Activated T-helper 1 cell treated with anti-CD3 and anti-CD28 coated beads, Interleukin-12 subunit alpha, Interleukin-12 subunit beta, Interleukin-2, Interleukin-4 antibody, amounts not matched to agents 30 ng/mL and 10 ng/mL and 1 ng/mL, durations not matched to agents 14 hours and 24 hours and 36 hours (primary cell): Measurements from ENCODE around the gene BTBD7. TPM values are rescaled to one million over a fixed set of nuclear protein-coding genes. Genes with fewer than 3 reads are reported as not detected.
A peak's percentile ranks its signal among the peaks of the same experiment; 100 is the strongest.

Experiments used
- DNase-seq: peaks from one replicate; pipeline ENCODE4 v3.0.0; 2021; ENCODE audit warnings: low spot score
- H3K27ac Mint-ChIP-seq: one replicate; pipeline ENCODE4 v1.8.0; 2021; ENCODE audit warnings: mild to moderate bottlenecking, mixed read lengths
- H3K27me3 Mint-ChIP-seq: one replicate; pipeline ENCODE4 v1.8.0; 2022; ENCODE audit warnings: mild to moderate bottlenecking, moderate library complexity, mixed read lengths; ENCODE audit not compliant: insufficient read depth
- H3K36me3 Mint-ChIP-seq: one replicate; pipeline ENCODE4 v1.8.0; 2021; ENCODE audit warnings: low read depth, mixed read lengths
- H3K4me1 Mint-ChIP-seq: one replicate; pipeline ENCODE4 v1.8.0; 2021; ENCODE audit warnings: low read depth, mixed read lengths
- H3K4me3 Mint-ChIP-seq: one replicate; pipeline ENCODE4 v1.8.0; 2021; ENCODE audit warnings: mild to moderate bottlenecking, moderate library complexity, mixed read lengths
- H3K9me3 Mint-ChIP-seq: one replicate; pipeline ENCODE4 v1.8.0; 2021; ENCODE audit warnings: mixed read lengths
- intact Hi-C: fragments of 100-400 bp; cut with micrococcal nuclease; formaldehyde crosslinking; loops from one replicate; pipeline ENCODE4 v1.15.1; 2024
- total RNA-seq: library from RNA; stranded (reverse); gene quantifications from 2 replicates; pipeline ENCODE4 v1.2.3, GENCODE V29; 2022

BTBD7 gene
- total RNA-seq, 1 donor from 2014 or later = 20.6 TPM

DNA sequence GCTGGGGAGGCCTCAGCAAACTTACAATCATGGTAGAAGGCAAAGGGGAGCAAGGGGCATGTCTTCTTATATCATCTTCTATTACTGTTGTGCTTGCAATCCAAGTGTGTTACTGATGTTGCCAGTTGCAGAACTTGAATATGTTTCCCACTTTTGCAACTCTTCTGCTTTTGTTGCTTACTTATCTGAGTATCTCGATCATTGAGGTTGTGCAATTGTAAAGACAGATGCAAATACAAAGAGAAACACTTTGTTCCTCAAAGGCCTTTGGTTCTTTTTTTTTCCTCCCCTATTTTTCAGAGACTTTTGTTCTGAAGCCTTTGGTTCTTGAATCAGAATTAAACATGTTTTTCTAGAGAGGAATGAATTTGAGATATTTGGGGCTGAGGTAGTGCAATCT lies 10.4 kb upstream of the BTBD7 start:
- no peak for DNase-seq
- intact Hi-C loops = no loop called here
- H3K4me1 Mint-ChIP-seq = no peaks in the 10 kb centered on the region
- H3K4me3 Mint-ChIP-seq = no peak overlapping the region
- H3K36me3 Mint-ChIP-seq = peaks cover 3% of the 10 kb centered on the region
- peaks cover 19% of the 10 kb centered on the region for H3K9me3 Mint-ChIP-seq
- H3K27ac Mint-ChIP-seq = no peak overlapping the region
- H3K27me3 Mint-ChIP-seq = peaks cover 2% of the 10 kb centered on the region

DNA sequence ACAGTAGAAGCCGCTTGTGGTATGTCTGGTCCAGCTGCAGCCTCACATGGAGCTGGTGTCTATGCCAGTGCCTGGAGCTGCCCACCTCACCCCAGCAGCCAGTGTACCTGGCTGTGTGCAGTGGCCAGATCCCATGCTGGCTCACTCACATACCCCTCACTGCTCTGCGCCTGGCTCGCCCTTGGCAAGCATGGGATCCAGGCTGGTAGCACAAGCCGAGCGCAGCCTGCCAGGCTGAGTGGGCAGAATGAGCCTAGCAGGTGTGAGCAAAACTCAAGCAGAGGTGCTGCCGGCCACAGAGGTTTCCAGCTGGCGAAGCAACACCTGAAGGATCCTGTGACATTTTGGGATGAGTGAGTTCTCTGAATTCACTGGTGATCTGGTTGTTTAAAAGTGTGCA lies 5.0 kb upstream of the BTBD7 start:
- Mint-ChIP-seq H3K4me1 (peaks cover 11% of the 10 kb centered on the region), H3K4me3 (no peak overlapping the region), H3K27me3 (peaks cover 2% of the 10 kb centered on the region), H3K27ac (no peak overlapping the region), H3K36me3 (peaks cover 3% of the 10 kb centered on the region), H3K9me3 (peaks cover 20% of the 10 kb centered on the region)
- DNase-seq = no peak
- intact Hi-C loops = no loop called here

DNA sequence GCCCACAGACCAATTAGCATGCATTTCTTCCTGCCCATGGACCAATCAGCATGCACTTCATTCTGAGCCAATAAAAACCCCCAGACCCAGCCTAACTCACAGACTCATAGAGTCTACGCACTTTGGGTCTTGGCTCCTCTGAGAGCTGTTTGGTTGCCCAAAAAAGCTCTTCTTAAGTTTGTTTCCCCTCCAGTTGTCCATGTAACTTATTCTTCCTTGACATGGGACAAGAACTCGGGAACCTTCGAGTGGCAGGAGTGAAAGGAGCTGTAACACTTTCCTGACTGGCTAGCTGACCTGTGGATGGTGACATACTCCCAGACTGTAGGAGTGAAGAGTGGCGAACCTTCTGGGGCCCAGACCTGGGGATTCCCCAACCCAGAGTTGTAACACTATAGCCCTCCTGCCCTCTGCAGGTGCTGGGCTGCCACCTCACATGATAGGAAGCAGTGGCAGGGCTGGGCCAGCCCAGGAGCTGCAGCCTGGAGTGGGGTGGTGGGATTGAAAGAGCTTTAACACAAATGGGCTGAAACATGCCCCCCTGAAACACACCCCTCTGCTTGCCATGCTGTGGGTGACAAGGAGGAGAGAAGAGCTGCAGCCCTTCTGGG lies 4.4 kb upstream of the BTBD7 start:
- peaks cover 2% of the 10 kb centered on the region for H3K27me3 Mint-ChIP-seq
- H3K27ac Mint-ChIP-seq = no peak overlapping the region
- H3K36me3 Mint-ChIP-seq = peaks cover 2% of the 10 kb centered on the region
- intact Hi-C loops = no loop called here
- peaks cover 14% of the 10 kb centered on the region for H3K9me3 Mint-ChIP-seq
- H3K4me3 Mint-ChIP-seq = no peak overlapping the region
- H3K4me1 Mint-ChIP-seq = peaks cover 11% of the 10 kb centered on the region
- no peak for DNase-seq

DNA sequence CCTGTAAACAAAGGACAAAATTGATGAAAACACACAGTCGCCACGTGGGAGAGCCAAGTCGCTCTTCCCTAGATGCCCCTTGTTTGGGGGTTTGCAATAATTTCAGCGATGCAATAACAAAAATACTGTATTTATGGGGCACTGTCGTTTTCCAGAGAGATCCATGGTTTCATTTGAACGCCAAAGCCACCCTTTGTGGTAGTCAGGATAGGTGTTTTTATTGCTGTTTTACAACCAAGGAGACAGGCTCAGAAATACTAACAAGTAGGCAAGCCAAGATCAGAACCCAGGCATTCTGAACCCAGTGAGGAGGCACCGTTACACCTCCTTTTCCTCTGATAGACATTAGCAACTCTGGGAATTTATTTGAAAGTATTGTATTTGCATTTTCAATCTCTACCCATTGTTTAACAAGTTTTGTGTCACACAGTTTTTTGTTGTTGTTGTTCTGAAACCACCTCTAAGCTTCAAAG lies 831 bp upstream of the BTBD7 start:
- DNase-seq = no peak
- H3K4me1 Mint-ChIP-seq = peaks cover 45% of the 10 kb centered on the region
- intact Hi-C loops = loop anchor here (1.0 to 5.0 kb wide), 5 partner anchors 127 to 844 kb away; partner anchors contain the start of genes DDX24, IFI27L1 and LYSET
- peak overlapping the region; percentile 92 for H3K27ac Mint-ChIP-seq
- H3K9me3 Mint-ChIP-seq = peaks cover 5% of the 10 kb centered on the region
- H3K4me3 Mint-ChIP-seq = peak overlapping the region; percentile 86
- H3K27me3 Mint-ChIP-seq = no peaks in the 10 kb centered on the region
- no peaks in the 10 kb centered on the region for H3K36me3 Mint-ChIP-seq

DNA sequence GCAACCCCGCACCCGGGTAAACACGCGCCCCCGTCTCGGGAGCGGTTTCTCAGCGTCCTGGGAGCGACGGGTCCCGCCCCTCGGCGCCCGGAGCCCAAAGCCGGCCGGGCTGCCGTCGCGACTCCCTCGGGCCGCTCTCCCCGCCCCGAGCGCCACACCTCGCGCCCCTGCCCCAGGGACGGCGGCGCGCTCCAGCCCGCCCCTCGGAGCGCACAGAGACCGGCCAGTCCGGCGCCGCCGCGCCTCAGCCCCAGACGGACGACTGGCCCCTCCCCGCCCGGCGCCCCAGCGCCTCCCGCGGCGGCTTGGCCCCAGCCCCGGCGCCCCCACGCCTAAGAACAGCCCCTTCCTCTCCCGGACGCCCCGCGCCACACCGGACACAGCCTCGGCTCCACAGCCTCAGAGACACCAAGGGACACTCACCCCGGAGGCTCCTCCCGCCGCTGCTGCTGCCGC lies 411 bp downstream of the BTBD7 start:
- Mint-ChIP-seq H3K27me3 (no peaks in the 10 kb centered on the region), H3K36me3 (no peaks in the 10 kb centered on the region), H3K27ac (no peak overlapping the region), H3K4me3 (peak overlapping the region; percentile 92), H3K9me3 (peaks cover 5% of the 10 kb centered on the region), H3K4me1 (peaks cover 55% of the 10 kb centered on the region)
- DNase-seq = peak; percentile 46
- intact Hi-C loops = loop anchor here (2.0 to 5.0 kb wide), 3 partner anchors 220 to 845 kb away; partner anchors contain the start of genes DDX24 and IFI27L1

DNA sequence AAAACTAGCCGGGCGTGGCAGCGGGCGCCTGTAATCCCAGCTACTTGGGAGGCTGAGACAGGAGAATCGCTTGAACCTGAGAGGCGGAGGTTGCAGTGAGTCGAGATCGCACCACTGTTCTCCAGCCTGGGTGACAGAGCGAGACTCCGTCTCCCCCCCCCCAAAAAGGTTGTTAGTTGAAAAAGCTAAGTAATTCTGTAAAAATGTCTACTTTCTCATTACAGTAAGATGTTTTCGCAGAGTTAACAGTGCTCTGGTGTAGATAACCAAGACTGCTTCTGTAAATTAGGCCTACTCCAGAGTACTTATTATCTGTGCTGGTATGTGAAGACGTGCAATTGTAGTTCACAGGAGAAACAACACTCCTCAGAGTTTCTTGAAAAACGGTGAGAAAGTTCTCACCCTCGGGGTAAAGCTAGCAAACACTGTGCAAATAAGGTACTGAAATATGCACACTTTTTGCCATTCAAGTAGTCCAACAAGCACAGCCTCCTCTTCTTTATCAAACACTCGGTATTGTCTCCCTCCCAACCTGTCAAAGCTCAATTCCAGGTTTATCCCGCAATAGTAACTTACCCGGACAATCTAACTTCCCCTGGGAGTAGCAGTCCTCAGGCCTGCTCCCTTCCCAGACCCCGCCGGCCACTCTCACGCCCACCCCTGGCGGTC lies 974 bp downstream of the BTBD7 start:
- H3K27me3 Mint-ChIP-seq = no peaks in the 10 kb centered on the region
- H3K9me3 Mint-ChIP-seq = no peaks in the 10 kb centered on the region
- peak overlapping the region; percentile 89 for H3K27ac Mint-ChIP-seq
- H3K4me3 Mint-ChIP-seq = peak overlapping the region; percentile 92
- intact Hi-C loops = loop anchor here (2.0 to 5.0 kb wide), 3 partner anchors 219 to 845 kb away; partner anchors contain the start of genes DDX24 and IFI27L1
- H3K4me1 Mint-ChIP-seq = peaks cover 57% of the 10 kb centered on the region
- DNase-seq = no peak
- H3K36me3 Mint-ChIP-seq = no peaks in the 10 kb centered on the region

DNA sequence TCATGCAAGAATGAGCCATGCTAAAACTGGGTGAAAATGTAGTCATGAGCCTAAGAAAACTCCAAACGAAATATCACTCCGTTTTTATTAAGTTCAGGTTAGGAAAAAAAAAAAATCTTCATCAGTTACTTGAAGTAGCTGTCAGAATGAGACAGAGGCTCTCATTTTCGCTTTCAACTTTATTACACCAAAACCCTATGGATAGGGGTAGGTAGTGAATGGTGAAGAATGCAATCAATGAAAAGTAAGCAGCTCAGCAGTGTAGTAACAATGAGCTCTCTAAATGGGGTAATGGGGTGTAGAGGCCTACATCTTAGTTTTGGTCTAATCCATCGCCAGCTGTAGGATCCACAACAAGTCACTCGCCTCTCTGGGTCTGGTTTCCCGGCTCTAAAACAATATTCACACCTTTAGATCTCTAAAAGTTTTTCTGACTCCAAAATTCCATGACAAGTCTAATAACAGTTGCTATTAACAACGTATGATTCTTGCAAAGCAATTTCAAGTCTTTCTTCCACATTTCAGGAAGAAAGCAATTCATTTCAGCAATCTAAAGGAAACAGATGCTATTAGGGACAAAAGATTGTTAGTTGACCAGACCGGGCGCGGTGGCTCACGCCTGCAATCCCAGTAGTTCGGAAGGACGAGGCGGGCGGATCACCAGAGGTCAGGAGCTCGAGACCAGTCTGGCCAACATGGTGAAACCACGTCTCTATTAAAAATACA lies 1.7 kb downstream of the BTBD7 start:
- no peaks in the 10 kb centered on the region for H3K36me3 Mint-ChIP-seq
- intact Hi-C loops = loop anchor here (5.0 kb wide), 1 partner anchor 846 kb away; no protein-coding TSS in a partner anchor
- no peaks in the 10 kb centered on the region for H3K27me3 Mint-ChIP-seq
- no peaks in the 10 kb centered on the region for H3K9me3 Mint-ChIP-seq
- H3K4me3 Mint-ChIP-seq = peak overlapping the region; percentile 92
- no peak for DNase-seq
- no peak overlapping the region for H3K27ac Mint-ChIP-seq
- H3K4me1 Mint-ChIP-seq = peaks cover 57% of the 10 kb centered on the region

DNA sequence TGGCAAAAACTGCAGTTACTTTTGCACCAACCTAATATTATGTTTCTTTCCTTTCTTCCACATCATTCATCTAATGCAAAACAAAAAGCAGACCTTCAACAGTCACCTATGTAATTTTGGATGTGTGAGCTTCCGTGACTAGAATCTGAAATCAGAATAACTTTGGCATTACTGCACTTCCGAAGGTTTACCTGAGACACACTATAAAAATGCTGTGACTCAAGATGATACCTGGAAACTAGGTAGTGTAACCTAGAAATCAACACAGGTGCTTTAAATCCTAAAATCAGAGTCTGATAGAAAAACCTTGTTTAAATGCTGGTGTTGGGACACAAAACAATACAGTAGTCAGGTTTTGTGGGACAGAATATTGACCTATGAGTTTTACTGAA lies 2.2 kb downstream of the BTBD7 start:
- H3K27ac Mint-ChIP-seq = no peak overlapping the region
- intact Hi-C loops = loop anchor here (5.0 kb wide), 1 partner anchor 847 kb away; no protein-coding TSS in a partner anchor
- H3K36me3 Mint-ChIP-seq = no peaks in the 10 kb centered on the region
- no peak for DNase-seq
- peaks cover 57% of the 10 kb centered on the region for H3K4me1 Mint-ChIP-seq
- peak overlapping the region; percentile 92 for H3K4me3 Mint-ChIP-seq
- H3K27me3 Mint-ChIP-seq = no peaks in the 10 kb centered on the region
- H3K9me3 Mint-ChIP-seq = no peaks in the 10 kb centered on the region

DNA sequence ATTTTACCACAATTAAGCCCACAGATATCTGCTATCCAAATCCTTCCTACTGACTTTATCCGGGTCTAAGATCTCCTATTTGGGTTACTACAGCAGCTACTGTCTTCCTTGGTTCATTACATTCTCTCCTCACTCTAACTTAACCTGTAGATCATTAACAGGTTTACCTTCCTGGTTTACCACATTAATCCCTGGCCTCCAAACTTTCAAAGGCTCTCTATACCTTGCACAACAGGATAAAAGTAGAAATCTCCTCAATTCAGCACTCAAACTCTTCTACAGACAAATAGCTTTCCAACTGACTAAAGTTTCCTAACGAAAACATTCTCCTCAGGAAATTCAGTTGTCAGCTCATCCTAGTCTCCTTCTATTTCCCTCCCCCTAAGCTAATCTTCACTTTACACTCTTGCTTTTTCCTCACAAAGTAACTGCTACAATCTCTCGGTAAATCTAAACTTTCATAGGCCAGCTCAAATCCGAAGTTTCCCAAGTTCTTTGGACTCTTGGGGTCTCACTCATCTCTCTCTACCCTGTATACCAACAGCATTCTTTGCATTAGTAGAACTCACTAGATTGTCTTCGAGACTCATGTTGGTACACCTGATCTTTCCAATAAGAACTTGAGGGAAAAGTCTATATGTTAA lies 2.7 kb downstream of the BTBD7 start:
- no peak overlapping the region for H3K4me3 Mint-ChIP-seq
- H3K4me1 Mint-ChIP-seq = peaks cover 57% of the 10 kb centered on the region
- no peak overlapping the region for H3K27ac Mint-ChIP-seq
- intact Hi-C loops = loop anchor here (5.0 kb wide), 1 partner anchor 847 kb away; no protein-coding TSS in a partner anchor
- DNase-seq = no peak
- H3K36me3 Mint-ChIP-seq = no peaks in the 10 kb centered on the region
- no peaks in the 10 kb centered on the region for H3K27me3 Mint-ChIP-seq
- H3K9me3 Mint-ChIP-seq = no peaks in the 10 kb centered on the region

DNA sequence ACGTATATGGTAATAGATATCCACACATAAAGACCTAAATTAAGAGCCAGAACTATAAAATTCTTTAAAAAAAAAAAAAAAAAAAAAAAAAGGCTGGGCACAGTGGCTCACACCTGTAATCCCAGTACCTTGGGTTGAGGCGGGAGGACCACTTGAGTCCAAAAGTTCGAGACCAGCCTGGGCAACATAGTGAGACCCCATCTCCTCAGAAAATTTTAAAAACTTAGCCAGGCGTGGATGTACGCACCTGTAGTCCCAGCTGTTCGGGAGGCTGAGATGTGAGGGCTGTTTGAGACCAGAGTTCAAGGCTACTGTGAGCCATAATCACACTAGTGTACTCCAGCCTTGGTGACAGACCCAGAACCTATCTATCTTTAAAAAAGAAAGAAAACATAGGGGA lies 4.3 kb downstream of the BTBD7 start:
- Mint-ChIP-seq H3K27me3 (no peaks in the 10 kb centered on the region), H3K27ac (no peak overlapping the region), H3K4me3 (no peak overlapping the region), H3K36me3 (peaks cover 4% of the 10 kb centered on the region), H3K9me3 (no peaks in the 10 kb centered on the region), H3K4me1 (peaks cover 48% of the 10 kb centered on the region)
- intact Hi-C loops = no loop called here
- DNase-seq = no peak

DNA sequence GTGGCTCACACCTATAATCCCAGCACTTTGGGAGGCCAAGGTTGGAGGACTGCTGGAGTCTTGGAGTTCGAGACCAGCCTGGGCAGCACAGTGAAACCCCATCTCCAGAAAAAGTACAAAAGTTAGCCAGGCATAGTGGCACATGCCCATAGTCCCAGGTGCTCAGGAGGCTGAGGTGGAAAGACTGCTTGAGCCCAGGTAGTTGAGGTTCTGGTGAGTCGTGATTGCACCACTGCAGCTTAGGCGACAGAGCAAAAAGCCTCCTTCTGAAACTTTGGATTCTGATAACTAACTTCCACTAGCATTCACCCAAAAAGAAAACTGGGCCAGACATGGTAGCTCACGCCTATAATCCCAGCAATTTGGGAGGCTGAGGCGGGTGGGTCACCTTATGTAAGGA lies 6.6 kb downstream of the BTBD7 start:
- DNase-seq = no peak
- H3K36me3 Mint-ChIP-seq = peaks cover 6% of the 10 kb centered on the region
- peaks cover 36% of the 10 kb centered on the region for H3K4me1 Mint-ChIP-seq
- no peak overlapping the region for H3K27ac Mint-ChIP-seq
- H3K27me3 Mint-ChIP-seq = no peaks in the 10 kb centered on the region
- no peak overlapping the region for H3K4me3 Mint-ChIP-seq
- intact Hi-C loops = no loop called here
- H3K9me3 Mint-ChIP-seq = no peaks in the 10 kb centered on the region

DNA sequence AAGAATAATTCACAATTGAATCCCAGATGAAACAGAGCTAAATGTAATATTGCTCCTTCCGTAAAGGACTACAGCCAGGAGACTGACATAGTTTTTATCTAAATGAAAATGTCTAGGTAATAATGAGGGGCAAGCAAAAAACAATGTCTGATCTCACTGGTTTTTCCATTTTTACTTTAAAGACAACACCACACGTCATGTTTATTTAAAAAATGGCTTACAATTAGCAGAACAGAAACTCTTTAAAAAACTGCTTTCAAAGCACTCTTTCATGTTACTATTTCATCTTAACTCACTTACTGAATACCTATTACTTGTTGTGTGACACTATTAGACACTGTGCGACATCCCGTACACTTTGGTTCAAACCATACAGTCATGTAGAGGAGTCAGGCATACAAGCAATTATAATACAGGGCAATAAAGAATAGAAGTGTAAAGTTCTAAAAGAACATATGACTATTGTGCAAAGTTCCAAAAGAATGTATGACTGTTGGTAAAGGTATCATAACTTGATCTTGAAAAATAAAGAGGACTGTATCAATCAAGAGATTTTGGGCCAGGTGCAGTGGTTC lies 9.1 kb downstream of the BTBD7 start:
- Mint-ChIP-seq H3K4me1 (peaks cover 27% of the 10 kb centered on the region), H3K36me3 (peaks cover 6% of the 10 kb centered on the region), H3K27me3 (no peaks in the 10 kb centered on the region), H3K27ac (no peak overlapping the region), H3K4me3 (no peak overlapping the region), H3K9me3 (no peaks in the 10 kb centered on the region)
- DNase-seq = no peak
- intact Hi-C loops = no loop called here
